Stimulated activated CD8-positive, alpha-beta memory T cell treated with anti-CD3 and anti-CD28 coated beads, Interleukin-7, amount 100 ng/mL, for 24 hours (primary cell): ENCODE measurements around the gene SF1.

Experiments used
- DNase-seq: peaks from one replicate; pipeline ENCODE4 v3.0.0-alpha.2; 2020; ENCODE audit warnings: low read depth

The SF1 gene

GRCh38 chr11:64746486-64746885 is 31.9 kb downstream of the SF1 start:
- no peak for DNase-seq

DNA sequence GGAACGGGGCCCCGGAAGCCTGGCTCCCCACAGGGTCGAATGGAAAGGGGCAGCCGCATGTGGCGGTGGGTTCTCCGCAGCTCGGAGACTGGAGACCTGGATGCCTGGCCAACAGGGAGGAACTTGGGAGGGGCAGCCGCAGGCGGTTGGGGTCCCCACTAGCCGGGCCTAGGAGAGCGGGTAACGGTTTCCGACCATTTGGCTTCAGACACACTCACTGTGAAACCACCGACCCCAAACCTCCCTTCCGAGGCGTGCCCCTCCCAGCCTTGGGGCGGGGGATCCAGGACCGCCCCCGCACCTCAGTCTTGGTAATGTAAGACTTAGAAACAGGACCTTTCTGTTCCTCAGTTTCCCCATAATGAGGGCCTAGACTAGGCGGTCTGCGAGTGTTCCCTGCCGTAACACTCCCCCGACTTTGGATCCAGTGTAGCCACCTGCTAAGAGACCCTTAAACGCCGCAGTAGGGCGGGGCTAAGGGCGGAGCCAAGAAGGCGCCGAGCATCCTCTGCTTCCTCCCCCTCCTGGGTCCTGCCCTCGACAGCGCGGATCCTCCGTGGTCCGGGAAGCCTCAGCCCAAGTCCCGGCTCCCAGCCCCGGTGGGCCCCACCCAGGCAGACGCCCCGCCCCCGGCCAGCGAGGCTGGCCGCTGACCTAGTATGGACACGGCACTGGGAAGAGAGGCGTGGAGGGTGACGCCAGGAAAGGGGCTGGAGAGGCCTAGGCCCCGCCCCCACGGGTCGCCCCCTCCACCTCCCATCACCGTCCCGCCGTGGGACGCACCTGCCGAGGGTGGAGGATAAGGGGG is 32.6 kb downstream of the SF1 start:
- DNase-seq, result no peak

- DNase-seq, result no peak
Measured at GRCh38 chr11:64745189-64745520, 33.2 kb downstream of the SF1 start.

DNA sequence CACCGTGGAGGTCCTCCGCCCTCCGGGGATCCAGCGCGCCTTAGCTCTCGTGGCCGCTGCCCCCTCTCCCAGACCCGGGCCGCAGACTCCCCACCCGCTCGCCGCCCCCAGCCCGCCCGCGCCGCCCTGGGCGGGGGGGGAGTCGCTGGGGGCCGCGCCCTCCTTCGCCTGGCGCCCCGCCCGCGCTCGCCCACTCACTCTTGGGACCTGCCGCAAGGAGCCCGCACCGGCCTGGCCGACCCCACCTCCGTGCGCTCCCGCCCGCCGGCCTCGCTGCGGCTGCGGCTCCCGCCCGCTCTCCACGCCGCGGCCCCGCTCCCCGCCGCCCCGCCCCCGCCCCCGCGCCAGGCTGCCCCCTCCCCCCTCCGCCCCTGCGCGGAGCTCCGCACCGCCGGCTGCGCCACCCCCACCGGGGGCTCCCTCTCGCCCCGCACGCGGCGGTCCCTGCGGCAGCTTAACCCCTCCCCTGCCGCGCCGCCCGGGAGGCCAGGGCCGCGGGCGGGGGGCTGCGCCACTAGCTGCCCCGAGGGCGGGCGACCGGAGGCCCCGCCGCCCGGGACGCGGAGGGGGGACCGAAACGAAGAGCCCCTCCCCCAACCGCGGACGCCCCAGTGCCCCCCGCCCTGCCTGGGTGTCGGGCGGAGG is 33.7 kb downstream of the SF1 start:
- no peak for DNase-seq

GRCh38 chr11:64743591-64744543 is 34.5 kb downstream of the SF1 start, which contains the start of gene RASGRP2:
Gene RASGRP2 (minus strand): TSS chr11:64744142. CDS start chr11:64742866, 1,276 bp downstream.
- peak; percentile 61 for DNase-seq

DNA sequence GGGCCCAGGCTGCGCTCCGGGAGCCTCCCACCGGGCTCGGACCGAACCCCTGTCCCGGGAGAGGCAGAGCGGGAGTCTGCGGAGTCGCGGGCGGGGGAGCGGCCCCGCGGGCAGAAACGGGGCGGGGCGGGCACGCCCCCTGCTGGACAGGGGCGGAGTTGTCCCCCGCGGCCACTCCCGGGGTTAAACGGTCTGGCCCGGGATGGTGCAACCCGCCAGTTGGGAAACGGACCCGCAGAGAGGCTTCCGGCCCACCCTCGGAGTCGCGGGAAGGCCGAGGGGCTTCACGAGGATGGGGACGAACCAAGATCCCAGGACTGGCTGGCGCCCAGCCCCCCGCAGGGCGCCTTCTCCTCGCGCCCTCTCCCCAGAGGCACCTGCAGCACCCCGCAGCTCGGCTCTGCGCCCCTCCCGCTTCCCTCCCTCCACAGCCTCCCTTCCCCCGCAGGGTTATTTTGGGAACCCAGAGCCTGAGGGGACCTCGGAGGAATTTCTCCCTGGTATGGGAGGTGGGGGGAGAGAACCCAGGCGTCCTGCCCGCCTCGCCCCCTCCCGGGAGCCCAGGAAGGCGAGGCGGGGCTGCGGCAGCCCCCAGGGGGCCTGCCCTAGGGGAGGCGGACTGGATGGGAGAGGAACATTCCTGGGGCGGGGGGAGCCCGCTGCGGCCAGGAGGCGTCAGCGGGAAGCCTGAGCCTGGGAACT is 35.3 kb downstream of the SF1 start:
- no peak for DNase-seq

DNA sequence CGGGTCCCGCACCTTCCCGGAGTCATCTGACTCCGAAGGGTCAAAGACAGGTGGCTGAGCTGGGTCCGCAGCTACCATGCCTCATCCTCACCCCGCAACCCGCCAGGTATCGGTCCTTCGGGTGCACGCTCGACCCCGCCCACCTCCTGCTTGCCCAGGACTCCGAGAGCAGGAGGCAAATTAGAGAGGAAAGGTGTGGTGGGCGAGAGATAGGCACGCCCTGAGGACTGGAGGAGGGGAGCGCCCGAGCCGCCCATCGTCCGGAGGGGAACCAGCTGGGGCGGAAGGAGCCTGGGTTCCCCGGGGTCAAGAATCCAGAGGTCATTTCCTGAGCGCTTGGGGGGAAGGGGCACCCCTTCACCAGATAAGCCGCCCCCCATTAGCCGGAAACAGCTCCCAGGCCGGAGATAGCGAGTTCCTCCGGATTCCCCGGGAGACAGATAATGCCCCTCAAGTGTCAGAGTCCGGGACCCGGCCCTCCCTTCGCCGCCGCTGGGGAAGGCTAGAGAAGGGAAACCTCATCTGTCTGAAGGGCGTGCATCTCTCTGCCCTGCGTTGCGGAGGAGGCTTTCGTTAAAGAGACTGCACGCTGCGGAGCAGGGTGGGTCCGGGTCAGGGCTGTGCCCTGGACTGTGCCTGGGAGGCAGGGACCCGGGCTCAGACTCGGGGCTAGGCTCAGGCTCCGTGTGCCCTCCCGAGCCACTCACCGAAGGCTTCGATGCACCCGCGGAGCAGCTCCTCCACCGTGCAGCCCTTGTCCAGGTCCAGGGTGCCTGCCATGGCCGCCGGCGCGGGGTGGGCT is 36.1 kb downstream of the SF1 start:
- DNase-seq, result no peak

GRCh38 chr11:64741375-64742086 is 36.8 kb downstream of the SF1 start:
- DNase-seq, result no peak

DNA sequence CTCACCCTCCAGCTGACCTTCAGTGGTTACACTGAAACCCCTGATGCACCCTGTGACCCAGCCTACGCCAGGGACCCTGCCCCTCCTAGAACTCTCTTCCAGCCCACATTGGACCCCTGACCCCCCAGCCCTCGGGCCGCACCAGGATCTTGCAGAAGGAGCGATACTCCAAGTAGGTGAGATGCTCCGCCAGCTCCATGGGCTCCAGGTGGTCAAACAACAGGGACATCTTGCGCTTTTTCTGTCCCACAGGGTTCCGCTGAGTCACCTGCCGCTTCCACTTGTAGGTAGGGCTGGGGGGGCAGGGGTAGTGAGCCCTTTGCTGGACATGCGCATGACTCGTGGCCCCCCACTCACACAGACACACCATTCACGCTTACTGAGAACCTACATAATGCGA is 38.5 kb downstream of the SF1 start:
- no peak for DNase-seq

- DNase-seq, result no peak
Measured at GRCh38 chr11:64736654-64737053, 41.7 kb downstream of the SF1 start.

- no peak for DNase-seq
Measured at GRCh38 chr11:64735725-64736259, 42.5 kb downstream of the SF1 start.

- DNase-seq, result no peak
Measured at GRCh38 chr11:64734811-64735724, 43.3 kb downstream of the SF1 start.

DNA sequence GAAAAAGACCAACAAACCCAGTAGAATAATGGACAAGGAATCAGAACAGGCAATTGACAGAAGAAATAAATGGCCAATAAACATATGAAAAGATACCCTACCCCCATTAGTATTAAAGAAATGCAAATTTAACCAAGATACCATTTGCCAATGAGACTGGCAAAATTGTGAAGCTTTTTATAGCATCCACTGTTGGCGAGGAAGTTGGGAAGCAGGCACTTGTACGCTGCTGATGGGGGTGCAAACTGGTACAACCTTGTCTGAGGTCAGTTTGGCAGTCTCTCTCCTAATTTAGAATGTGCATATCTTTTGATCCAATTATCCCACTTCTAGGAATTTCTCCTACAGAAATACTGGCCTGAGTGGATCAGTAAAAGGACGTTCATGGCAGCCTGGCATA is 46.7 kb downstream of the SF1 start:
- DNase-seq, result no peak

DNA sequence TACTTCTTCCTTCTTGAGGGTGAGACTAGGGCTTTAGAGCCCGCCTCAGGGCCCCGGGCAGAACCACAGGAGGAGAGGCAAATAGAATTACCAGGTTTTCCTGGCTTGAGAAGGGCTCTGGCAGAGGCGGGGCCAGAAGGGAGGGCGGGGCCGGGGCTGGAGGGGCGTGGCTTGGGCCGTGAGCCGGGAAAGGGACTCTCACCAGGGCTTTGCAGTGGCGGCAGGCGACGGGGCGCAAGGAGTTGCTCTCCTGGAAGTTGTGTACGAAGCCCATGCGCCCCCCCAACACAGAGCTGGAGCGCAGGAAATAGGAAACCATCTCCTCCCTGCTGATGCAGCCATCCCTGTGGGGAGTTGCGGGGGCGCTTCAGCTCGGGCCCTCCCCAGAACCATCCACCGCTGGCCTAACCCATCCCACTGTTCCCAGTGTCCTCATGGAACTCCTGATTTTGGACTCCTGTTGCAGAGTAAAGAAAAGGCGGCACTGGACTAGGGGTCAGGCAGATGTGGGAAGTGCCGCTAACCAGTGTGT is 48.4 kb downstream of the SF1 start:
- no peak for DNase-seq

DNA sequence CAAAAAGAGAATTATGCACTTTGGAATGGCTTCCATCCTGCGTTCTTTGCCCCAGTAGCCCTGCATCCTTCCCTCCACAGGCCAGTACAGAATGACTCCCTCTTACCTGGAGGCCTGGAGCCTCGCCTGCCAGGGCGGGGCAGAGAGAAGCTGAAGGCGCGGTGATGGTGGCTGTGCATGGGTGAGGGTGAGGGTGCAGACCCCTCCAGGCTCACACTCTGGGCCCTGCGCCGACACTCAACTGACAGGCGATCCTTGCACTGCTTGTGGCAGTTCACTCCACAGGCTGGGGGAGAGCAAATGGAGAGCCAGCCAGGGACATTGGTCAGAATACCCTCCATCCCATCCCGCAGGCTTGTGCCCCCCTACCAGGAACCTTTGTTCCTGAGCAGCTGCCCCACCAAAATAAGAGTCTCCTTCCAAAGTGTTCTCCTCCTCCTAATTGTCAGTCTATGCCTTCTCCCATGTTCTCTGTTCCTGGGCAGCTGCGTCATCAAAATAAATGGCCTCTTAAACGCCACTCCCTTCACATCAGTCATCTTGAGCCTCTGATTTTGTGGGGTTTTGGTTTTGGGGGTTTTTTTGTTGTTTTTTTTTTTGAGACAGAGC is 49.5 kb downstream of the SF1 start:
- no peak for DNase-seq

- DNase-seq, result no peak
Measured at GRCh38 chr11:64726867-64727530, 51.3 kb downstream of the SF1 start.

DNA sequence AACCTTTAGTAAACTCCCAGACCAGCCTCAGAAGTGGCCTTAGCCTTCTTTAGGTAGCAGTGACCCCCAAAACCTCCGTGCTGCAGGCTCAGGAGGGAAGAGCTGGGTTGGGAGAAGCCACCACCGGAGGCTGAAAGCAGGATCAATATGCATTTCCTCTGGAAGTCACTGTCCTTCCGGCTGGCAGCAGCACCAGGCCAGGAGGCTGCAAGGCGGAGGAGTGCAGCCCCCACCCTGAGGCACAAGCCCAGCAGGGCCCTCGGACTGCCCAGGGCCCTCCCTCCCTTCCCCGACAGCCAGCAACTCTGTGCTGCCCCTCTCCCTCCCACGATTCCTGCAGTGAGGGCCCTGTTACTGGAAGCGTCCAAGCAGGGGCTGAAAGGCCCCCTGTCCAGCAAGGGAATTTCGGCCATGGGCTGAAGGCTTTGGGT is 52.1 kb downstream of the SF1 start:
- DNase-seq, result no peak
